A549 (cell line): ENCODE results near the gene ZNF304. TPM values are rescaled to one million over a fixed set of nuclear protein-coding genes. Genes with fewer than 3 reads are reported as not detected.

ENCODE experiments used
- ATAC-seq, 2 experiments: fragments of 200-7000 bp in 1 of 2; fragments of >200 bp in 1 of 2; cut with Nextera tagmentation in 1 of 2; cut with Tn5 transposase in 1 of 2; 3 replicates each; pipeline versions ENCODE4 v1.8.0 to v1.9.1; 2018 to 2020; ENCODE audit warnings: mild to moderate bottlenecking in 1 of 2, moderate library complexity in 1 of 2
- CTCF ChIA-PET: fragments of 300-600 bp; sonication (Branson Sonifier 250); formaldehyde crosslinking; extraction: SDS; loops from one replicate; lab custom pipeline; 2021; ENCODE audit warnings: antibody characterized with exemption, inconsistent platforms; lab: Yijun Ruan, JAX
- POLR2A ChIA-PET: fragments of 350-600 bp; formaldehyde crosslinking; extraction: SDS; loops from one replicate; lab custom pipeline; 2021; ENCODE audit warnings: antibody characterized with exemption, inconsistent platforms; lab: Yijun Ruan, JAX
- DNase-seq, 2 experiments: peaks; one replicate each; pipeline versions ENCODE4 v3.0.0 to v3.0.0-alpha.2; 2011 to 2016; ENCODE audit warnings: low read depth in 1 of 2, low spot score in 1 of 2
- FAIRE-seq: peaks from 2 replicates; lab custom pipeline; 2011; peaks lifted over from hg19 to GRCh38; lab: Jason Lieb, UNC
- H3K27ac ChIP-seq, 2 experiments: fragments of >200 bp; sonication (Bioruptor Twin); formaldehyde crosslinking; 3 replicates each; pipeline ENCODE4 v1.5.1; 2016 to 2017
- H3K4me1 ChIP-seq: fragments of >200 bp; sonication (Bioruptor Twin); formaldehyde crosslinking; 3 replicates; pipeline ENCODE4 v1.6.1; 2016
- H3K4me2 ChIP-seq: fragments of >200 bp; sonication (Bioruptor Twin); formaldehyde crosslinking; 3 replicates; pipeline ENCODE4 v1.6.1; 2016
- H3K4me3 ChIP-seq: fragments of >200 bp; sonication (Bioruptor Twin); formaldehyde crosslinking; 3 replicates; pipeline ENCODE4 v1.5.1; 2016
- H3K9me3 ChIP-seq: fragments of >200 bp; sonication (Bioruptor Twin); formaldehyde crosslinking; 3 replicates; pipeline ENCODE4 v1.6.1; 2016
- BHLHE40 ChIP-seq: IDR thresholded peaks from 2 replicates; pipeline ENCODE4 v1.6.1; 2012; ENCODE audit warnings: low read depth, low read length, inconsistent platforms
- CEBPB ChIP-seq, 2 experiments: fragments of >200 bp in 1 of 2; sonication (Bioruptor Twin) in 1 of 2; formaldehyde crosslinking in 1 of 2; IDR thresholded peaks; 2 replicates each; pipeline ENCODE4 v1.6.1; 2012 to 2016
- CHD2 ChIP-seq: fragments of 150-350 bp; IDR thresholded peaks from 2 replicates; pipeline ENCODE4 v1.6.1; 2014; ENCODE audit warnings: low read length; ENCODE audit not compliant: partially characterized antibody
- CHD4 ChIP-seq: fragments of 200-600 bp; sonication (generic); IDR thresholded peaks from 2 replicates; pipeline ENCODE4 v1.6.1; 2016; ENCODE audit warnings: antibody characterized with exemption, mild to moderate bottlenecking, borderline replicate concordance
- EHMT2 ChIP-seq: fragments of 200-600 bp; sonication (generic); IDR thresholded peaks from 2 replicates; pipeline ENCODE4 v1.6.1; 2016; ENCODE audit warnings: antibody characterized with exemption, low read depth, mild to moderate bottlenecking, moderate library complexity
- EP300 ChIP-seq, 2 experiments: fragments of >200 bp; sonication (Bioruptor Twin); formaldehyde crosslinking; IDR thresholded peaks; 2 replicates in 1 of 2; 3 replicates in 1 of 2; pipeline ENCODE4 v1.6.1; 2016 to 2017
- FOSL2 ChIP-seq, 2 experiments: fragments of 450-650 bp in 1 of 2; fragments of >200 bp in 1 of 2; sonication (Bioruptor Twin) in 1 of 2; formaldehyde crosslinking; IDR thresholded peaks; 2 replicates each; pipeline versions ENCODE4 v1.5.0 to v1.6.1; 2016 to 2020; ENCODE audit warnings: mild to moderate bottlenecking in 1 of 2, moderate library complexity in 1 of 2
- GATA3 ChIP-seq: IDR thresholded peaks from 2 replicates; pipeline ENCODE4 v1.6.1; 2012; ENCODE audit warnings: borderline replicate concordance
- HEYL ChIP-seq: fragments of 250-450 bp; sonication (Bioruptor Pico); IDR thresholded peaks from 2 replicates; pipeline ENCODE4 v1.8.0; 2021; ENCODE audit warnings: mild to moderate bottlenecking, moderate library complexity
- HOXA7 ChIP-seq: fragments of 250-450 bp; sonication (Bioruptor Pico); IDR thresholded peaks from 2 replicates; pipeline ENCODE4 v1.5.0; 2020; ENCODE audit warnings: mild to moderate bottlenecking, moderate library complexity
- HOXB13 ChIP-seq: fragments of 250-450 bp; sonication (Bioruptor Pico); IDR thresholded peaks from 2 replicates; pipeline ENCODE4 v1.5.0; 2020; ENCODE audit warnings: low read depth, mild to moderate bottlenecking, moderate library complexity
- HOXB5 ChIP-seq: fragments of 250-450 bp; sonication (Bioruptor Pico); IDR thresholded peaks from 2 replicates; pipeline ENCODE4 v1.5.0; 2020; ENCODE audit warnings: mild to moderate bottlenecking, moderate library complexity
- JUNB ChIP-seq: fragments of >200 bp; sonication (Bioruptor Twin); formaldehyde crosslinking; IDR thresholded peaks from 2 replicates; pipeline ENCODE4 v1.6.1; 2016
- KDM1A ChIP-seq: fragments of 200-600 bp; sonication (generic); IDR thresholded peaks from 2 replicates; pipeline ENCODE4 v1.6.1; 2016; ENCODE audit warnings: low read depth, mild to moderate bottlenecking
- MAFK ChIP-seq: fragments of 450-650 bp; IDR thresholded peaks from 2 replicates; pipeline ENCODE4 v1.6.1; 2014; ENCODE audit not compliant: partially characterized antibody
- MAZ ChIP-seq: fragments of 150-350 bp; IDR thresholded peaks from 2 replicates; pipeline ENCODE4 v1.6.1; 2014; ENCODE audit warnings: antibody characterized with exemption, low read depth, low read length, borderline replicate concordance
- NPAS2 ChIP-seq: fragments of 250-450 bp; sonication (Bioruptor Pico); IDR thresholded peaks from 2 replicates; pipeline ENCODE4 v1.8.0; 2022; ENCODE audit warnings: mild to moderate bottlenecking, moderate library complexity, borderline replicate concordance
- POLR2A ChIP-seq: IDR thresholded peaks from 2 replicates; pipeline ENCODE4 v1.6.1; 2012; ENCODE audit warnings: mild to moderate bottlenecking, low read length
- POLR2AphosphoS2 ChIP-seq: conservative IDR thresholded peaks from 2 replicates; pipeline ENCODE4 v1.6.1; 2012; ENCODE audit warnings: low read length, improper control_type of control experiment, inconsistent platforms
- RAD21 ChIP-seq, 2 experiments: fragments of >200 bp in 1 of 2; sonication (Bioruptor Twin) in 1 of 2; formaldehyde crosslinking in 1 of 2; IDR thresholded peaks in 1 of 2; conservative IDR thresholded peaks in 1 of 2; 2 replicates in 1 of 2; 3 replicates in 1 of 2; pipeline ENCODE4 v1.6.1; 2012 to 2018; ENCODE audit warnings: inconsistent platforms in 1 of 2
- RARB ChIP-seq: fragments of 250-450 bp; sonication (Bioruptor Pico); IDR thresholded peaks from 2 replicates; pipeline ENCODE4 v1.8.0; 2021; ENCODE audit warnings: mild to moderate bottlenecking, moderate library complexity
- RCOR1 ChIP-seq: fragments of 150-350 bp; IDR thresholded peaks from 2 replicates; pipeline ENCODE4 v1.6.1; 2014; ENCODE audit warnings: antibody characterized with exemption, low read length, low read depth
- SMC3 ChIP-seq: fragments of >200 bp; sonication (Bioruptor Twin); formaldehyde crosslinking; IDR thresholded peaks from 3 replicates; pipeline ENCODE4 v1.6.1; 2018; ENCODE audit warnings: inconsistent platforms
- TP53 ChIP-seq: fragments of 250-450 bp; sonication (Bioruptor Pico); IDR thresholded peaks from 2 replicates; pipeline ENCODE4 v1.5.0; 2021; ENCODE audit warnings: mild to moderate bottlenecking, moderate library complexity
- ZFP36 ChIP-seq: fragments of 450-650 bp; IDR thresholded peaks from 2 replicates; pipeline ENCODE4 v1.6.1; 2014; ENCODE audit warnings: borderline replicate concordance; ENCODE audit not compliant: partially characterized antibody
- ZSCAN20 ChIP-seq: fragments of 250-450 bp; sonication (Bioruptor Pico); IDR thresholded peaks from 2 replicates; pipeline ENCODE4 v1.8.0; 2022; ENCODE audit warnings: mild to moderate bottlenecking, moderate library complexity
- WGBS: methylation state at CpG from one replicate; pipeline ENCODE4 v1.1.6; 2017; ENCODE audit errors: missing lambda C conversion rate; 5-methylcytosine and 5-hydroxymethylcytosine counted together
- polyA plus RNA-seq, 4 experiments: library from polyadenylated mRNA; depleted of rRNA in 3 of 4; stranded (reverse); fragments of >200 nt; fragmentation: RNase III in 1 of 4; extraction: RNeasy Plus Mini Kit Qiagen cat#74134 plus additional on column Dnase treatment in 1 of 4; gene quantifications; 2 replicates in 3 of 4; 3 replicates in 1 of 4; pipeline ENCODE4 v1.2.3, GENCODE V29; 2011 to 2017
- TF ChIP-seq, protein P1 (sequence below): fragments of >200 bp; sonication (Bioruptor Twin); formaldehyde crosslinking; IDR thresholded peaks from 3 replicates; pipeline ENCODE4 v1.5.1; 2016
- TF ChIP-seq, protein P2 (sequence below): IDR thresholded peaks from 2 replicates; pipeline ENCODE4 v1.6.1; 2012; ENCODE audit warnings: low read depth, borderline replicate concordance

Gene ZNF304
- polyA plus RNA-seq, 2 of the 4 experiments (the other 2 are of a cell fraction): 2.1 to 4.8 TPM

DNA sequence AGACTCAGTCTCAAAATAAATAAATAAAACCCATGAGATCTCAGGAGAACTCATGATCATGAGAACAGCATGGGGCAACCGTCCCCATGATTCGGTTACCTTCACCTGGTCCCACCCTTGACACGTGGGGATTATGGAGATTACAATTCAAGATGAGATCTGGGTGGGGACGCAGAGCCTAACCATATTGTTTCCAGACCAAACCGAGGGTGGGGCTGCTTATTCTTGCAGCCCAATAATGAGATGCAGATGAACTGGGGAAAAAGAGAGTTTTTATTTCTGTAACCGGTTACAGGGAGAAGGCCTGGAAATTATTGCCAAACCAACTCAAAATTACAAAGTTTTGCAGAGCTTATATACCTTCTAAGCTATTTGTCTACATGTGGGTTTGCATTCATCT, 25.1 kb downstream of the ZNF304 start:
- FAIRE-seq: no peak
- no peak overlapping the region for H3K27ac ChIP-seq
- ChIA-PET POLR2A (no interaction called here), CTCF (no interaction called here)
- TF ChIP-seq GATA3: no peak
- TF ChIP-seq CHD2: no peak
- no peak for TF ChIP-seq CEBPB (IDR thresholded peaks at IDR 0.05)
- TF ChIP-seq HOXB13: no peak
- TF ChIP-seq TP53: no peak
- TF ChIP-seq EP300 (IDR thresholded peaks at IDR 0.05): no peak
- TF ChIP-seq ZFP36: no peak
- TF ChIP-seq RCOR1: no peak
- TF ChIP-seq CHD4: no peak
- no peak for TF ChIP-seq EHMT2
- TF ChIP-seq POLR2AphosphoS2: no peak
- no peak for TF ChIP-seq JUNB
- no peak for TF ChIP-seq RARB (CRISPR knock-in tag)
- TF ChIP-seq RAD21 (conservative IDR thresholded peaks at IDR 0.05 in 1 of 2, IDR thresholded peaks at IDR 0.05 in 1 of 2): no peak
- TF ChIP-seq POLR2A: no peak
- TF ChIP-seq, protein P1, sequence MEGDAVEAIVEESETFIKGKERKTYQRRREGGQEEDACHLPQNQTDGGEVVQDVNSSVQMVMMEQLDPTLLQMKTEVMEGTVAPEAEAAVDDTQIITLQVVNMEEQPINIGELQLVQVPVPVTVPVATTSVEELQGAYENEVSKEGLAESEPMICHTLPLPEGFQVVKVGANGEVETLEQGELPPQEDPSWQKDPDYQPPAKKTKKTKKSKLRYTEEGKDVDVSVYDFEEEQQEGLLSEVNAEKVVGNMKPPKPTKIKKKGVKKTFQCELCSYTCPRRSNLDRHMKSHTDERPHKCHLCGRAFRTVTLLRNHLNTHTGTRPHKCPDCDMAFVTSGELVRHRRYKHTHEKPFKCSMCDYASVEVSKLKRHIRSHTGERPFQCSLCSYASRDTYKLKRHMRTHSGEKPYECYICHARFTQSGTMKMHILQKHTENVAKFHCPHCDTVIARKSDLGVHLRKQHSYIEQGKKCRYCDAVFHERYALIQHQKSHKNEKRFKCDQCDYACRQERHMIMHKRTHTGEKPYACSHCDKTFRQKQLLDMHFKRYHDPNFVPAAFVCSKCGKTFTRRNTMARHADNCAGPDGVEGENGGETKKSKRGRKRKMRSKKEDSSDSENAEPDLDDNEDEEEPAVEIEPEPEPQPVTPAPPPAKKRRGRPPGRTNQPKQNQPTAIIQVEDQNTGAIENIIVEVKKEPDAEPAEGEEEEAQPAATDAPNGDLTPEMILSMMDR: no peak
- H3K4me2 ChIP-seq: no peak overlapping the region
- H3K4me3 ChIP-seq: no peak overlapping the region
- H3K9me3 ChIP-seq: peaks cover 97% of the 10 kb centered on the region
- ATAC-seq: no peak
- H3K4me1 ChIP-seq: no peaks in the 10 kb centered on the region
- no peak for DNase-seq
- WGBS: 71% methylated on average over 6 of the region's 6 CpGs

DNA sequence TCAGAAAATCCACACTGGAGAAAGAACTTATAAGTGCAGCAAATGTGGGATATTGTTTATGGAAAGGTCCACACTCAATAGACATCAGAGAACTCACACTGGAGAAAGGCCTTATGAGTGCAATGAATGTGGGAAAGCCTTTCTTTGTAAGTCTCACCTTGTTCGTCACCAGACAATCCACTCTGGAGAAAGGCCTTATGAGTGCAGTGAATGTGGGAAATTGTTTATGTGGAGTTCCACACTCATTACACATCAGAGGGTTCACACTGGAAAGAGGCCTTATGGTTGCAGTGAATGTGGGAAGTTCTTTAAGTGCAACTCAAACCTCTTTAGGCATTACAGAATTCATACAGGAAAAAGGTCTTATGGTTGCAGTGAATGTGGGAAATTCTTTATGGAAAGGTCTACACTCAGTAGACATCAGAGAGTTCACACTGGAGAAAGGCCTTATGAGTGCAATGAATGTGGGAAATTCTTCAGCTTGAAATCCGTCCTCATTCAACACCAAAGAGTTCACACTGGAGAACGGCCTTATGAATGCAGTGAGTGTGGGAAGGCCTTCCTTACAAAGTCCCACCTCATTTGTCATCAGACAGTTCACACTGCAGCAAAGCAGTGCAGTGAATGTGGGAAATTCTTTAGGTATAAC, 26.6 kb downstream of the ZNF304 start:
- H3K9me3 ChIP-seq: peaks cover 96% of the 10 kb centered on the region

DNA sequence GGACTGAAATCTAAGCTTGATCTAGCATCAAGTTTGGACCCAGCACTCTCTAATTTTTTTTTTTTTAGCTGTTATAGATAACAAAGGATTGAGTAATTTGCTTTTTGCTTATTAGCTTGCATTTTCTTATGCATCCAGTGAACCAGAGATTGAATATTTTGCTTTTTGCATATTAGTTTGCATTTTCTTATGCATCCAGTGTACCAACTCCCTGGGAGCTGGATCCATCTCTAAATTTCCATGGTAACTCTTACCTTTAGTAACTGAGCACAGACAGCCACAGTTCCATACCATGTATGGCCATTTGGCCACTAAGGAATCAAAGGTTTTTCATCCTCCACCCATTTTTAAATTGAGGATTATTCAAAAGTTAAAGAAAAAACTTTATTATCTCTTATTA, 29.9 kb downstream of the ZNF304 start:
- Histone ChIP-seq H3K4me1 (no peaks in the 10 kb centered on the region), H3K9me3 (peaks cover 93% of the 10 kb centered on the region), H3K4me2 (no peak overlapping the region), H3K4me3 (no peak overlapping the region), H3K27ac (no peak overlapping the region)
- ATAC-seq (no peak), DNase-seq (no peak), FAIRE-seq (no peak)
- POLR2A ChIA-PET: no interaction called here
- TF ChIP-seq, protein P2, sequence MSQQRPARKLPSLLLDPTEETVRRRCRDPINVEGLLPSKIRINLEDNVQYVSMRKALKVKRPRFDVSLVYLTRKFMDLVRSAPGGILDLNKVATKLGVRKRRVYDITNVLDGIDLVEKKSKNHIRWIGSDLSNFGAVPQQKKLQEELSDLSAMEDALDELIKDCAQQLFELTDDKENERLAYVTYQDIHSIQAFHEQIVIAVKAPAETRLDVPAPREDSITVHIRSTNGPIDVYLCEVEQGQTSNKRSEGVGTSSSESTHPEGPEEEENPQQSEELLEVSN: no peak
- TF ChIP-seq GATA3: no peak
- TF ChIP-seq BHLHE40: no peak
- no peak for TF ChIP-seq MAFK
- TF ChIP-seq HEYL (CRISPR knock-in tag): no peak
- no peak for TF ChIP-seq HOXA7 (CRISPR knock-in tag)
- no peak for TF ChIP-seq NPAS2
- no peak for TF ChIP-seq SMC3
- no peak for TF ChIP-seq MAZ
- CTCF ChIA-PET: no interaction called here

More for the DNA sequence above, 26.6 kb downstream of the ZNF304 start:
- ATAC-seq (no peak), DNase-seq (no peak)
- no peak overlapping the region for H3K27ac ChIP-seq
- TF ChIP-seq, protein P1: no peak
- TF ChIP-seq HOXB5: no peak
- no peak for TF ChIP-seq FOSL2 (IDR thresholded peaks at IDR 0.05)
- no peak for TF ChIP-seq FOSL2 (CRISPR knock-in tag; IDR thresholded peaks at IDR 0.05)
- no peak; the same call in 1 of the 2 replicates for TF ChIP-seq GATA3
- no peak for TF ChIP-seq ZSCAN20 (CRISPR knock-in tag)
- TF ChIP-seq KDM1A: no peak
- TF ChIP-seq, all 56 proteins: peak for 0
- Histone ChIP-seq H3K4me2 (no peak overlapping the region), H3K4me1 (no peaks in the 10 kb centered on the region), H3K4me3 (no peak overlapping the region)
- CTCF ChIA-PET: no interaction called here
- 62% methylated on average over 3 of the region's 3 CpGs for WGBS
- POLR2A ChIA-PET: no interaction called here
- FAIRE-seq: no peak
